ENCODE data around the gene HAGH.
"Not testable (repeated sequence)": the region's sequence is repeated elsewhere in the genome, so short reads cannot be mapped to it uniquely, and the experiment has no call there.

DNA sequence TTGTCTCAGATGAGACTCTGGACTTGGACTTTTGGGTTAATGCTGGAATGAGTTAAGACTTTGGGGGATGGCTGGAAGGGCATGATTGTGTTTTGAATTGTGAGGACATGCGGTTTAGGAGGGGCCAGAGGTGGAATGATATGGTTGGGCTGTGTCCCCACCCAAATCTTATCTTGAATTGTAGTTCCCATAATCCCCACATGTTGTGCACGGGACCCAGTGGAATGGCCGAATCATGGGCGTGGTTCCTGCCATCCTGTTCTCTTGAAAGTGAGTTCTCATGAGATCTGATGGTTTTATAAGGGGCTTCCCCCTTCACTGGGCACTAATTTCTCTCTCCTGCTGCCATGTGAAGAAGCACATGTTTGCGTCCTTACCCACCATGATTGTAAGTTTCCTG, 27.4 kb downstream of the HAGH start:
- TF ChIP-seq, protein P1, sequence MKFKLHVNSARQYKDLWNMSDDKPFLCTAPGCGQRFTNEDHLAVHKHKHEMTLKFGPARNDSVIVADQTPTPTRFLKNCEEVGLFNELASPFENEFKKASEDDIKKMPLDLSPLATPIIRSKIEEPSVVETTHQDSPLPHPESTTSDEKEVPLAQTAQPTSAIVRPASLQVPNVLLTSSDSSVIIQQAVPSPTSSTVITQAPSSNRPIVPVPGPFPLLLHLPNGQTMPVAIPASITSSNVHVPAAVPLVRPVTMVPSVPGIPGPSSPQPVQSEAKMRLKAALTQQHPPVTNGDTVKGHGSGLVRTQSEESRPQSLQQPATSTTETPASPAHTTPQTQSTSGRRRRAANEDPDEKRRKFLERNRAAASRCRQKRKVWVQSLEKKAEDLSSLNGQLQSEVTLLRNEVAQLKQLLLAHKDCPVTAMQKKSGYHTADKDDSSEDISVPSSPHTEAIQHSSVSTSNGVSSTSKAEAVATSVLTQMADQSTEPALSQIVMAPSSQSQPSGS (CRISPR knock-in tag; IDR thresholded peaks at IDR 0.05; ENCODE audit: borderline replicate concordance, low read depth) = not testable (repeated sequence)
- TF ChIP-seq CTCF (IDR thresholded peaks at IDR 0.05); ZNF281 (CRISPR knock-in tag; IDR thresholded peaks at IDR 0.05): not testable (repeated sequence)
- TF ChIP-seq, protein P2, sequence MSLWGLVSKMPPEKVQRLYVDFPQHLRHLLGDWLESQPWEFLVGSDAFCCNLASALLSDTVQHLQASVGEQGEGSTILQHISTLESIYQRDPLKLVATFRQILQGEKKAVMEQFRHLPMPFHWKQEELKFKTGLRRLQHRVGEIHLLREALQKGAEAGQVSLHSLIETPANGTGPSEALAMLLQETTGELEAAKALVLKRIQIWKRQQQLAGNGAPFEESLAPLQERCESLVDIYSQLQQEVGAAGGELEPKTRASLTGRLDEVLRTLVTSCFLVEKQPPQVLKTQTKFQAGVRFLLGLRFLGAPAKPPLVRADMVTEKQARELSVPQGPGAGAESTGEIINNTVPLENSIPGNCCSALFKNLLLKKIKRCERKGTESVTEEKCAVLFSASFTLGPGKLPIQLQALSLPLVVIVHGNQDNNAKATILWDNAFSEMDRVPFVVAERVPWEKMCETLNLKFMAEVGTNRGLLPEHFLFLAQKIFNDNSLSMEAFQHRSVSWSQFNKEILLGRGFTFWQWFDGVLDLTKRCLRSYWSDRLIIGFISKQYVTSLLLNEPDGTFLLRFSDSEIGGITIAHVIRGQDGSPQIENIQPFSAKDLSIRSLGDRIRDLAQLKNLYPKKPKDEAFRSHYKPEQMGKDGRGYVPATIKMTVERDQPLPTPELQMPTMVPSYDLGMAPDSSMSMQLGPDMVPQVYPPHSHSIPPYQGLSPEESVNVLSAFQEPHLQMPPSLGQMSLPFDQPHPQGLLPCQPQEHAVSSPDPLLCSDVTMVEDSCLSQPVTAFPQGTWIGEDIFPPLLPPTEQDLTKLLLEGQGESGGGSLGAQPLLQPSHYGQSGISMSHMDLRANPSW (CRISPR knock-in tag; conservative IDR thresholded peaks at IDR 0.05; ENCODE audit: low read depth) = not testable (repeated sequence)
- TF ChIP-seq, protein P3, sequence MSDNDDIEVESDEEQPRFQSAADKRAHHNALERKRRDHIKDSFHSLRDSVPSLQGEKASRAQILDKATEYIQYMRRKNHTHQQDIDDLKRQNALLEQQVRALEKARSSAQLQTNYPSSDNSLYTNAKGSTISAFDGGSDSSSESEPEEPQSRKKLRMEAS (CRISPR knock-in tag; IDR thresholded peaks at IDR 0.05) = not testable (repeated sequence)
- TF ChIP-seq, protein P4, sequence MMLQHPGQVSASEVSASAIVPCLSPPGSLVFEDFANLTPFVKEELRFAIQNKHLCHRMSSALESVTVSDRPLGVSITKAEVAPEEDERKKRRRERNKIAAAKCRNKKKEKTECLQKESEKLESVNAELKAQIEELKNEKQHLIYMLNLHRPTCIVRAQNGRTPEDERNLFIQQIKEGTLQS (CRISPR knock-in tag; conservative IDR thresholded peaks at IDR 0.05) = not testable (repeated sequence)

Data from WTC11 (cell line).